Adrenal gland (tissue), 5 donors: ENCODE measurements around the gene GXYLT2.

ENCODE experiments used
- CTCF ChIP-seq, 6 experiments: fragments of 450-650 bp in 4 of 6; fragments of 200-600 bp in 2 of 6; sonication (generic) in 1 of 6; IDR thresholded peaks; 1 replicate in 5 of 6; 2 replicates in 1 of 6; pipeline versions ENCODE4 v1.5.1 to v1.8.0; 2016 to 2021; ENCODE audit warnings: antibody characterized with exemption in 6 of 6, mild to moderate bottlenecking in 2 of 6, moderate library complexity in 1 of 6
- POLR2A ChIP-seq, 2 donors: fragments of 450-650 bp; IDR thresholded peaks; one replicate each; pipeline ENCODE4 v1.6.1; 2017; ENCODE audit warnings: antibody characterized with exemption in 2 of 2, mild to moderate bottlenecking in 2 of 2, moderate library complexity in 1 of 2
- donor health status: DM: no; HTN: no; CAD: no.

- no peak for TF ChIP-seq CTCF (IDR thresholded peaks at IDR 0.05)
- TF ChIP-seq POLR2A (IDR thresholded peaks at IDR 0.05): no peak
Measured at GRCh38 chr3:72848703-72849081, 39.2 kb upstream of the GXYLT2 start.
